Bone marrow (tissue), 2 donors: ENCODE measurements around the gene MAPK1.
"Not testable (repeated sequence)": the region's sequence is repeated elsewhere in the genome, so short reads cannot be mapped to it uniquely, and the experiment has no call there.

ENCODE experiments used
- DNase-seq, 2 donors: peaks; one replicate each; lab custom pipeline; 2025; lab: John Stamatoyannopoulos, UW

The MAPK1 gene

DNA sequence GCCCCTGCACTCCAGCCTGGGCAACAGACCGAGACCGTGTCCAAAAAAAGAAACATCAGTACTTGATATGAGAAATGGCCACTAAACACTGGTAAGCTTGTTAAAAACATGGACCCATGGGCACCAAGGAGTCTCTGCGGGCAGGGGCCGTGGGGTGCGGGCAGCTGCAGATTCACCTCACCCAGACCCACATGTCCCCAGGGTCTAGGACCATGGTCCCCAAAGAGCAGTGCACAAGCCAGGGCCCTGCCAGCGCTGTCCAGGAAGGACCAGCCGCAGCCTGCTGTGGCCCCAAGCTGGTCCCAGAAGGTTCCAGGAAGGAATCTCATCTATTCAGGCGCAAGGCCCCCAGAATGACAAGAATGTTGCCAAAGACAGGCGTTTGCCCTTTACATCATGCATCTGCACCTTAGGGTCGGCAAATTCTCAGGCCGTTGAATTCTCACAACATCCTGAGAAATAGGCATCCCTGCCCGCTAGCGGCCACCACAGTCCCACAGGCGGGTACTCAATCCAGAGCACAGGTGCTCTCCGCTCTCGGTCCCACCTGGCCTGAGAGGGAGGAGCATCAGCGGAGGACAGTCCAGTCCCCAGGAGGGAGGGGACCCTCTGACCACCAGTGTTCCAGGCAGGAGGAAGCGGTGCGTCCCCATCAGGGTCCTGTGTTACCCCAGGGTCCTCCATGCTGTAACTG lies 141.3 kb downstream of the MAPK1 start:
- no peak for DNase-seq

DNA sequence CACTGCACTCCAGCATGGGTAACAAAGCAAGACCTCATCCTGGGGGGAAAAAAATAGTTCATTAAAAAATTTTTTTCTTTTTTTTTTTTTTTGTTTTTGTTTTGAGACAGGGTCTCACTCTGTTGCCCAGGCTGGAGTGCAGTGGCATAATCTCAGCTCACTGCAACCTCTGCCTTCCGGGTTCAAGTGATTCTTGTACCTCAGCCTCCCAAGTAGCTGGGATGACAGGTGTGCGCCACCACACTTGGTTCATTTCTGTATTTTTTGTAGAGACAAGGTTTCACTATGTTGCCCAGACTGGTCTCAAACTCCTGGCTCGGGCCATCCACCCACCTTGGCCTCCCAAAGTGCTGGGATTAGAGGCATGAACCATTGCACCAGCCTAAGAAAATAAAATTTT lies 142.9 kb downstream of the MAPK1 start:
- DNase-seq, result not testable (repeated sequence)

GRCh38 chr22:21721195-21721852 lies 146.1 kb downstream of the MAPK1 start:
- DNase-seq, result not testable (repeated sequence)

DNA sequence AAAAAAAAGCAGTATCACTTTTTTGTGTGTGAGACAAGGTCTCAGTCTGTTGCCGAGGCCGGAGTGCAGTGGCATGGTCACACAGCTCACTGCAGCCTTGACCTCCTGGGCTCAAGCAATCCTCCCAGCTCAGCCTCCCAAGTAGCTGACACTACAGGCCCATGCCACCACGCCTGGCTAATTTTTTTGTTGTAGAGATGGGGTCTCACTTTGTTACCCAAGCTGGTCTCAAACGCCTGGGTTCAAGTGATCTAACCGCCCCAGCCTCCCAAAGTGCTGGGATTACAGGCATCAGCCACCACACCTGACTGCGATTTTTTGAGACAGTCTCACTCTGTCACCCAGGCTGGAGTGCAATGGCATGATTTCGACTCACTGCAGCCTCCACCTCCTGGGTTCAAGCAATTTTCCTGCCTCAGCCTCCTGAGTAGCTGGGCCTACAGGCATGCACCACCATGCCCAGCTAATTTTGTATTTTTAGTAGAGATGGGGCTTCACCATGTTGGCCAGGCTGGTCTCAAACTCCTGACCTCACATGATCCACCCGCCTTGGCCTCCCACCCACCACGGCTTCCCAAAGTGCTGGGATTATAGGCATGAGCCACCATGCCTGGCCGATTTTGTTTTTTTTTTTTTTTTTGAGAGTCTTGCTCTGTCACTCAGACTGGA lies 147.1 kb downstream of the MAPK1 start:
- not testable (repeated sequence) for DNase-seq

- DNase-seq, result no peak
These were observed 148.4 kb downstream of the MAPK1 start for GRCh38 chr22:21719024-21719423.

- DNase-seq, result no peak
These were observed 148.9 kb downstream of the MAPK1 start for GRCh38 chr22:21718499-21718898.

- DNase-seq, result not testable (repeated sequence)
These were observed 150.9 kb downstream of the MAPK1 start for GRCh38 chr22:21716395-21717122.

GRCh38 chr22:21714786-21715185 lies 152.7 kb downstream of the MAPK1 start:
- no peak for DNase-seq

DNA sequence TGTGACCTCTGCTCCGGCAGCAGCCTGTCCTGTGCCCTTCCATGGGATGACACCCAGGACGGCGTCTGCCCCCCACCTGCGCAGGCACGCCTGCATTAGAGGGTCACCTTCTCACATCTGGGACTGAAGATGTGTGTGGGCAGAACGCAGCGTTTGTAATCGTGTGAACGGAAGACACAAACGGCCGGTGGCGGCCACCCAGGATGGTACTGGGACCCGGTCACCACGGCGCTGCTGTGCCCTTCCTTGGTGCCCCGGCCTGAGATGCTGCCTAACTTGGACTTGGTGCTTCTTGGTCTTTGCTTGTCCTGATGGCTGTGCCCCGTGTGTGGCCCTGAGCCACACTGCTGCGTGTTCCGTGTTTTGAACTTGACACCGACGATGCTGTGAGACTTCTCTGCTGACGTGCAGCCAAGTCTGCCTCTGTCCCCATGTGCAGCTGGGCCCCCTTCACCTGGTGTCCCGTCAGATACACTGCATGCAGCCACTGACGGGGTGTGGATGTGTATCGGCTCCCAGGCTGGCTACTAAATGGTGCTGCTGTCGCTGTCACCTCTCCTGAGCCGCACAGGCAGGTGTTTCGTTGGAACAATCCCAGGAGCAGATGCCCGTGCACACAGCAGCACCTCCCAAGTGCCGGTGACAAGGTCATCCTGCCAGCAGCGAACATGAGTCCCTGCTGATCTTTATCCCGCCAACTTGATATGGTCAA lies 153.2 kb downstream of the MAPK1 start:
- no peak for DNase-seq

GRCh38 chr22:21713428-21714058 lies 153.9 kb downstream of the MAPK1 start:
- no peak for DNase-seq

GRCh38 chr22:21712751-21713427 lies 154.6 kb downstream of the MAPK1 start:
- DNase-seq, result peak; percentile 3 to 76

DNA sequence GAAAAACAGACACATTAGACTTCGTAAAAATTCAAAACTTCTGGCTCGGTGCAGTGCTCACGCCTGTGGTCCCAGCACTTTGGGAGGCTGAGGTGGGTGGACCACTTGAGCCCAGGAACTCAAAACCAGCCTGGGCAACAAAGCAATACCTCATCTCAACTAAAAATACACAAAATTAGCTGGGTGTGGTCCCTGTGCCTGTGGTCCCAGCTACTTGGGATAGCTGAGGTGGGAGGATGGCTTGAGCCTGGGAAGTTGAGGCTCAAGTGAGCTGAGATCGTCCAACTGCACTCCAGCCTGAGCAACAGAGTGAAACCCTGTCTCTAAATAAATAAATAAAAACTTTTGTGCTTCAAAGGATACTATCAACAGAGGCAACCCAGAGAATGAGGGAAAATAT lies 155.6 kb downstream of the MAPK1 start:
- DNase-seq, result no peak

DNA sequence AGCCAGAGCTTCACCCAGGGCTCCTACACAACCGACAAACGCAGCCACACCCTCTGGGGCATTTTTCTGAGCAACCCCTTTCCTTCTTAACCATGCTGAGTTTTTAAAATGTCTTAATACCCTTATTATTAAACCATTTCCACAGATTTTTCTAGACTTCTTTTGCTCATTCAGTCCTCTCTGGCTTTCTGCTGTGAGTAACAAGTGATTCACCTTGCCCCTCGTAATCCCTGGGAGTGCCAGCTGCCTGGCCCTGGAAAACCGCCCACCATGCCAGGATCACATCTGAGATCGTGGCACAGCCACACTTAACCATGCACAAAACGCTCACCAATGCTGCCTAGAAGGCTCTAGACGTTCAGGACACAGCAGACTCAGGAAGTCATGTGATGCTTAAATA lies 157.3 kb downstream of the MAPK1 start:
- no peak for DNase-seq

GRCh38 chr22:21709688-21710087 lies 157.8 kb downstream of the MAPK1 start:
- no peak for DNase-seq

DNA sequence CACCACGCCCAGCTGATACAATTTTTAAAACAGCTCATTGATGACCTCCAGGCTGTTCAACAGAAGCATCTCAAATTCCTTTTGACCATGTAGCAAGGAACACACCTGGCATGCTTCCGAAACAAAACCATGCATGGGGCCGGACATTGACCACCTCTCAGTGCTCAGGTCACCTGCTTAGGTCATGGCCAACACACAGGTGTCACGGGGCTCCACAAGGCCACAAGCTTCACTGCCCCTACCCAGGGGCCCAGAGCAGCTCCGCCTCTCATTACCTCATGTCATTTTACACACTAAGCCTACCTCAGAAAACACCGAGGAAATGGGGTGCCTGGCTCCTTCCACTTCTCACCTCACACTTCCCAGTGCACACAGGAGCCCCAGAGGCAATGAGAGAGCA lies 158.5 kb downstream of the MAPK1 start:
- DNase-seq, result no peak

GRCh38 chr22:21707677-21708076 lies 159.8 kb downstream of the MAPK1 start:
- no peak for DNase-seq
